Peyer's patch (tissue), 4 donors: ENCODE data around the gene FAM110A.

ENCODE experiments used
- POLR2A ChIP-seq, 2 donors: fragments of 450-650 bp; IDR thresholded peaks; one replicate each; pipeline ENCODE4 v1.5.1; 2017; ENCODE audit warnings: antibody characterized with exemption in 2 of 2, mild to moderate bottlenecking in 2 of 2, moderate library complexity in 2 of 2
- TF ChIP-seq, protein P1 (sequence below), 6 experiments: fragments of 450-650 bp in 4 of 6; fragments of 200-600 bp in 2 of 6; sonication (generic) in 1 of 6; IDR thresholded peaks; one replicate each; pipeline ENCODE4 v1.5.1; 2017 to 2019; ENCODE audit warnings: antibody characterized with exemption in 6 of 6, mild to moderate bottlenecking in 3 of 6, moderate library complexity in 1 of 6

DNA sequence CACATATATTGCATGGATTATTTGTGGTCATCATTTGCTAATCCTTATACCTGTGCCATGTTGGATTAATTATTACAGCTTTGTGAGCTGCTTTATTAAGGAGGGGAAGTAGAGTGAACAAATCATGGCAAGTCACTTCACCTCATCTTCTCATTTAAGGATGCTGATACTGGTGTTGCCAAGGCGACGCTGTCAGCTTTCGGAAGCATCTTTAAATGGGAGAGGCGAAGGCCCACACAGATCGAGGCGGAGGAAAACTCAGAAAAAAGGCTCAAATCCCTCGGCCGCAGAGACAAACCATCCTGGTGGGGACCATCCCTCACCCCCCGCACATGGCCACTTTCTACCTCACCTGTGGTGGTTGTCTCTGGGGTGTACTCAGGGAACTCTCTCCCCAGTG lies 34.8 kb downstream of the FAM110A start:
- TF ChIP-seq, protein P1, sequence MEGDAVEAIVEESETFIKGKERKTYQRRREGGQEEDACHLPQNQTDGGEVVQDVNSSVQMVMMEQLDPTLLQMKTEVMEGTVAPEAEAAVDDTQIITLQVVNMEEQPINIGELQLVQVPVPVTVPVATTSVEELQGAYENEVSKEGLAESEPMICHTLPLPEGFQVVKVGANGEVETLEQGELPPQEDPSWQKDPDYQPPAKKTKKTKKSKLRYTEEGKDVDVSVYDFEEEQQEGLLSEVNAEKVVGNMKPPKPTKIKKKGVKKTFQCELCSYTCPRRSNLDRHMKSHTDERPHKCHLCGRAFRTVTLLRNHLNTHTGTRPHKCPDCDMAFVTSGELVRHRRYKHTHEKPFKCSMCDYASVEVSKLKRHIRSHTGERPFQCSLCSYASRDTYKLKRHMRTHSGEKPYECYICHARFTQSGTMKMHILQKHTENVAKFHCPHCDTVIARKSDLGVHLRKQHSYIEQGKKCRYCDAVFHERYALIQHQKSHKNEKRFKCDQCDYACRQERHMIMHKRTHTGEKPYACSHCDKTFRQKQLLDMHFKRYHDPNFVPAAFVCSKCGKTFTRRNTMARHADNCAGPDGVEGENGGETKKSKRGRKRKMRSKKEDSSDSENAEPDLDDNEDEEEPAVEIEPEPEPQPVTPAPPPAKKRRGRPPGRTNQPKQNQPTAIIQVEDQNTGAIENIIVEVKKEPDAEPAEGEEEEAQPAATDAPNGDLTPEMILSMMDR (IDR thresholded peaks at IDR 0.05): no peak
- no peak for TF ChIP-seq POLR2A (IDR thresholded peaks at IDR 0.05)
